HEK293 (cell line): ENCODE data around the gene ZNF280A.
A peak's percentile ranks its signal among the peaks of the same experiment; 100 is the strongest.

Source experiments
- CTCF ChIA-PET: fragments of 350-600 bp; formaldehyde crosslinking; extraction: SDS; loops from one replicate; lab custom pipeline; 2021; ENCODE audit warnings: antibody characterized with exemption; lab: Yijun Ruan, JAX
- POLR2A ChIA-PET: fragments of 300-600 bp; formaldehyde crosslinking; extraction: SDS; loops from one replicate; lab custom pipeline; 2020; ENCODE audit warnings: antibody characterized with exemption, inconsistent platforms; lab: Yijun Ruan, JAX
- H3K27ac ChIP-seq: fragments of 200-500 bp; sonication (Bioruptor generic); 2 replicates; pipeline ENCODE4 v1.5.1; 2014; ENCODE audit warnings: low read depth, low read length, control low read depth, inconsistent platforms; ENCODE audit errors: extremely low read depth
- H3K36me3 ChIP-seq, 2 experiments: fragments of 200-500 bp in 1 of 2; sonication (Bioruptor generic) in 1 of 2; 1 replicate in 1 of 2; 2 replicates in 1 of 2; pipeline ENCODE4 v1.5.1; 2014 to 2017; ENCODE audit warnings: inconsistent platforms in 2 of 2, low read length in 2 of 2; ENCODE audit not compliant: control insufficient read depth in 2 of 2, insufficient read depth in 1 of 2
- H3K4me1 ChIP-seq: fragments of 200-500 bp; sonication (Bioruptor generic); 2 replicates; pipeline ENCODE4 v1.5.1; 2014; ENCODE audit warnings: mild to moderate bottlenecking, low read length, inconsistent platforms; ENCODE audit not compliant: control insufficient read depth, insufficient read depth
- H3K4me3 ChIP-seq: 2 replicates; pipeline ENCODE4 v1.5.1; 2011; ENCODE audit warnings: low read depth, mild to moderate bottlenecking, control low read depth, low read length, moderate library complexity
- H3K9me3 ChIP-seq: fragments of 200-500 bp; sonication (Bioruptor generic); 2 replicates; pipeline ENCODE4 v1.5.1; 2014; ENCODE audit warnings: low read depth, low read length, inconsistent platforms; ENCODE audit not compliant: control insufficient read depth, insufficient read depth
- HOXA7 ChIP-seq: sonication (generic); formaldehyde crosslinking; IDR thresholded peaks from 2 replicates; pipeline ENCODE4 v1.8.1; 2022; ENCODE audit warnings: missing genetic modification reagents, borderline replicate concordance
- MYNN ChIP-seq: fragments of 450-650 bp; formaldehyde crosslinking; IDR thresholded peaks from 2 replicates; pipeline ENCODE4 v1.5.1; 2016; ENCODE audit warnings: missing biosample characterization, missing genetic modification characterization, borderline replicate concordance
- MZF1 ChIP-seq: fragments of 450-650 bp; formaldehyde crosslinking; IDR thresholded peaks from 2 replicates; pipeline ENCODE4 v1.5.1; 2017; ENCODE audit warnings: missing biosample characterization, missing genetic modification characterization, borderline replicate concordance
- SALL2 ChIP-seq: fragments of 450-650 bp; formaldehyde crosslinking; IDR thresholded peaks from 2 replicates; pipeline ENCODE4 v1.5.0; 2017; ENCODE audit warnings: missing biosample characterization, mild to moderate bottlenecking, missing genetic modification characterization, borderline replicate concordance
- SP7 ChIP-seq: fragments of 450-650 bp; formaldehyde crosslinking; IDR thresholded peaks from 2 replicates; pipeline ENCODE4 v1.5.1; 2016; ENCODE audit warnings: missing biosample characterization, missing genetic modification characterization
- TSHZ1 ChIP-seq: fragments of 450-650 bp; formaldehyde crosslinking; IDR thresholded peaks from 2 replicates; pipeline ENCODE4 v1.5.1; 2016; ENCODE audit warnings: missing biosample characterization, missing genetic modification characterization, borderline replicate concordance
- WT1 ChIP-seq: fragments of 450-650 bp; formaldehyde crosslinking; IDR thresholded peaks from 2 replicates; pipeline ENCODE4 v1.5.1; 2016; ENCODE audit warnings: missing biosample characterization, missing genetic modification characterization
- YY2 ChIP-seq: fragments of 450-650 bp; formaldehyde crosslinking; IDR thresholded peaks from 2 replicates; pipeline ENCODE4 v1.5.1; 2016; ENCODE audit warnings: missing biosample characterization, missing genetic modification characterization
- ZBTB48 ChIP-seq: fragments of 450-650 bp; formaldehyde crosslinking; IDR thresholded peaks from 2 replicates; pipeline ENCODE4 v1.5.1; 2016; ENCODE audit warnings: missing biosample characterization, missing genetic modification characterization
- ZIC2 ChIP-seq: fragments of 450-650 bp; formaldehyde crosslinking; IDR thresholded peaks from 2 replicates; pipeline ENCODE4 v1.5.1; 2016; ENCODE audit warnings: missing biosample characterization, missing genetic modification characterization
- ZNF18 ChIP-seq: fragments of 450-650 bp; formaldehyde crosslinking; IDR thresholded peaks from 2 replicates; pipeline ENCODE4 v1.5.1; 2016; ENCODE audit warnings: missing biosample characterization, missing genetic modification characterization
- ZNF202 ChIP-seq: fragments of 450-650 bp; formaldehyde crosslinking; IDR thresholded peaks from 2 replicates; pipeline ENCODE4 v1.5.1; 2016; ENCODE audit warnings: missing biosample characterization, missing genetic modification characterization, borderline replicate concordance
- ZNF266 ChIP-seq: fragments of 450-650 bp; formaldehyde crosslinking; IDR thresholded peaks from 2 replicates; pipeline ENCODE4 v1.5.1; 2016; ENCODE audit warnings: missing biosample characterization, missing genetic modification characterization, low read depth
- ZNF311 ChIP-seq: fragments of 450-650 bp; formaldehyde crosslinking; IDR thresholded peaks from 2 replicates; pipeline ENCODE4 v1.5.1; 2017; ENCODE audit warnings: missing biosample characterization, missing genetic modification characterization, borderline replicate concordance
- ZNF423 ChIP-seq: fragments of 450-650 bp; formaldehyde crosslinking; IDR thresholded peaks from 2 replicates; pipeline ENCODE4 v1.5.1; 2016; ENCODE audit warnings: missing biosample characterization, missing genetic modification characterization
- ZNF529 ChIP-seq: fragments of 450-650 bp; formaldehyde crosslinking; IDR thresholded peaks from 2 replicates; pipeline ENCODE4 v1.5.1; 2017; ENCODE audit warnings: missing genetic modification characterization, missing biosample characterization; ENCODE audit not compliant: insufficient replicate concordance
- ZNF561 ChIP-seq: fragments of 450-650 bp; IDR thresholded peaks from 2 replicates; pipeline ENCODE4 v1.5.1; 2018; ENCODE audit warnings: missing biosample characterization, missing genetic modification characterization, borderline replicate concordance
- ZNF571 ChIP-seq: fragments of 450-650 bp; formaldehyde crosslinking; IDR thresholded peaks from 2 replicates; pipeline ENCODE4 v1.5.0; 2017; ENCODE audit warnings: missing biosample characterization, missing genetic modification characterization
- ZNF596 ChIP-seq: fragments of 450-650 bp; IDR thresholded peaks from 2 replicates; pipeline ENCODE4 v1.5.0; 2018; ENCODE audit warnings: missing biosample characterization, mild to moderate bottlenecking, missing genetic modification characterization, moderate library complexity
- ZNF664 ChIP-seq: fragments of 450-650 bp; formaldehyde crosslinking; IDR thresholded peaks from 2 replicates; pipeline ENCODE4 v1.5.1; 2016; ENCODE audit warnings: missing biosample characterization, missing genetic modification characterization
- ZNF830 ChIP-seq: fragments of 450-650 bp; IDR thresholded peaks from 2 replicates; pipeline ENCODE4 v1.5.0; 2018; ENCODE audit warnings: missing biosample characterization, missing genetic modification characterization, low read depth, mild to moderate bottlenecking, moderate library complexity
- TF ChIP-seq, protein P1 (sequence below): fragments of 450-650 bp; formaldehyde crosslinking; optimal IDR thresholded peaks from 2 replicates; pipeline ENCODE3; 2016; ENCODE audit warnings: missing biosample characterization, mild to moderate bottlenecking, missing genetic modification characterization
- TF ChIP-seq, protein P2 (sequence below): fragments of 450-650 bp; formaldehyde crosslinking; IDR thresholded peaks from 2 replicates; pipeline ENCODE4 v1.5.1; 2016; ENCODE audit warnings: missing biosample characterization, missing genetic modification characterization

The ZNF280A gene

DNA sequence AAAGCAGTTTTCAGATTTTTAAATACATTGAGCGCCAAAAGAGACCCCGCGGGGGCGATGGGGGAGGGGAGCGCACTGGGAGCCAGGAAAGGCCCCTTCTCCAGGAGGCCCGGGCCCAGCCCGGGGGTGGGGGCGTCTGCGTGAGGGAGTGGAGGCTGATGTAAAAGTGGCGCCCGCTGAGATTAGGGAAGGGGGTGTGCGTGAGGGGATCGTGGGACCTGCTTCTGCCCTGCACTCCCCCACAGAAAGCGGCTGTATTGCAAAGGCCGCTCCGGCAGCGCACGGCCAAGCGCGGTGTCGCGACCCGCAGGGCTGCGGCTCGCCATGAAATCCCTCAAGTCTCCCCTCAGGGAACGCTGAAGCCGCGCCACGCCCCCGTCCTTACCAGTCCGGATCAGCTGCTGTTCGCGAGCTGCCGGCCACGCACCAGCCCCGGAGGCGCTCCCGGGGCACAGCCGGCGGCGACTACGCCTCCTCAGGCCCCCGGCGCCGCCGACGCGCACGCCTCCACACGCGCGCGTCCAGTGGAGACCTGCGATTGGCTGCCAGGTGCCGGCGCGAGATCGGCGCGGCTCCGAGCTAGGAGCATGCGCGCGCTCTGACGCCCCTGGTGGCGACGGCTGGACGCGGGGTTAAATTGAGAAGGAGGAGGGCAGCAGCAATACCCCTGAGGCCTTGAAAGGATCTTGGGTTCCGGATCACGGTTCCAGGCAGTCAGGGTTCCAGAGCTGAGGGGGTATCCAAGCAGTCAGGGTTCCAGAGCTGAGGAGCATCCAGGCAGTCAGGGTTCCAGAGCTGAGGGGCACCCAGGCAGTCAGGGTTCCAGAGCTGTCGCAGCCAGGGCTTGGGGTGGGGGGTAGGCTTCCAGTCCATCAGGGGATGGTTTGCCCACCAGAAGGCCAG lies 11.5 kb downstream of the ZNF280A start, which contains the start of gene ZNF280B (continued):
- TF ChIP-seq ZNF202 (no peak), ZNF18 (tag by site-specific recombination) (no peak)
- TF ChIP-seq, protein P1, sequence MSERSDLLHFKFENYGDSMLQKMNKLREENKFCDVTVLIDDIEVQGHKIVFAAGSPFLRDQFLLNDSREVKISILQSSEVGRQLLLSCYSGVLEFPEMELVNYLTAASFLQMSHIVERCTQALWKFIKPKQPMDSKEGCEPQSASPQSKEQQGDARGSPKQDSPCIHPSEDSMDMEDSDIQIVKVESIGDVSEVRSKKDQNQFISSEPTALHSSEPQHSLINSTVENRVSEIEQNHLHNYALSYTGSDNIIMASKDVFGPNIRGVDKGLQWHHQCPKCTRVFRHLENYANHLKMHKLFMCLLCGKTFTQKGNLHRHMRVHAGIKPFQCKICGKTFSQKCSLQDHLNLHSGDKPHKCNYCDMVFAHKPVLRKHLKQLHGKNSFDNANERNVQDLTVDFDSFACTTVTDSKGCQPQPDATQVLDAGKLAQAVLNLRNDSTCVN (tag by site-specific recombination), result peak; percentile 92

- Histone ChIP-seq H3K27ac (no peak overlapping the region; the same call in 1 of the 2 replicates), H3K4me1 (no peaks in the 10 kb centered on the region), H3K9me3 (no peaks in the 10 kb centered on the region), H3K4me3 (peak overlapping the region; percentile 88), H3K36me3 (peaks cover 4 to 46% of the 10 kb centered on the region in 2 experiments; a peak in 2 of 3 replicates)
- no peak for TF ChIP-seq HOXA7 (CRISPR knock-in tag)
- no peak for TF ChIP-seq ZNF311 (tag by site-specific recombination)
- no peak for TF ChIP-seq TSHZ1 (tag by site-specific recombination)
- TF ChIP-seq MYNN (tag by site-specific recombination), result peak; percentile 50; the same call in 1 of the 2 replicates
- no peak for TF ChIP-seq WT1
- TF ChIP-seq, all 188 proteins: peak for 1
- ChIA-PET POLR2A (no interaction called here), CTCF (interaction anchor here (0.6 to 1.5 kb wide), 8 partner anchors 10 to 370 kb away, joined by 3 to 13 read pairs (median 4); partner anchors contain the start of genes PRAME and ZNF280A)
These were observed 12.3 kb downstream of the ZNF280A start for GRCh38 chr22:22507743-22508273.

DNA sequence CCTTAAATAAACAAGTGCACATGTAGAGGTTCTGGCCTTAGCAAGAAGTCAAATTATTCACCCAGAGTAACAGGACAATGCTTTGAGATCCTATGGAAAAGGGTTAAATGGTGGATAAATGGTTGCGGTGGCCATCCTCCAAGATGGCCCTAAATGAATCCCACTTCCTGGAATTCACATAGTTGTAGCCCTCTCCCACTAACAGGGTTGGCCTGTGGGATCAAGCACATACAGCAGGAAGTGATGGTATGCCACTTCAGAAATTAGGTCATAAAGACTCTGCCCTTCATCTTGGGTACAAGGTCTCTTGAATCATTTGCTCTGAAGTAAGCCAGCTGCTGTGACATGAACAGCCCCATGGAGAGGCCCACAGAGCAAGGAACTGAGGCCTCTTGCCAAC lies 13.3 kb downstream of the ZNF280A start:
- POLR2A ChIA-PET, result no interaction called here
- Histone ChIP-seq H3K36me3 (peaks cover 7 to 57% of the 10 kb centered on the region in 2 experiments; a peak in 2 of 3 replicates), H3K4me3 (no peak overlapping the region)
- TF ChIP-seq ZNF664 (tag by site-specific recombination) (no peak), ZNF423 (tag by site-specific recombination) (no peak), ZNF561 (no peak), ZIC2 (tag by site-specific recombination) (no peak), MZF1 (tag by site-specific recombination) (no peak), SALL2 (tag by site-specific recombination) (no peak), ZNF596 (no peak), ZNF571 (tag by site-specific recombination) (no peak), ZNF529 (tag by site-specific recombination) (no peak), ZNF266 (tag by site-specific recombination) (no peak), ZNF830 (tag by site-specific recombination) (no peak), ZBTB48 (no peak), SP7 (no peak), YY2 (tag by site-specific recombination) (no peak)
- TF ChIP-seq, protein P2, sequence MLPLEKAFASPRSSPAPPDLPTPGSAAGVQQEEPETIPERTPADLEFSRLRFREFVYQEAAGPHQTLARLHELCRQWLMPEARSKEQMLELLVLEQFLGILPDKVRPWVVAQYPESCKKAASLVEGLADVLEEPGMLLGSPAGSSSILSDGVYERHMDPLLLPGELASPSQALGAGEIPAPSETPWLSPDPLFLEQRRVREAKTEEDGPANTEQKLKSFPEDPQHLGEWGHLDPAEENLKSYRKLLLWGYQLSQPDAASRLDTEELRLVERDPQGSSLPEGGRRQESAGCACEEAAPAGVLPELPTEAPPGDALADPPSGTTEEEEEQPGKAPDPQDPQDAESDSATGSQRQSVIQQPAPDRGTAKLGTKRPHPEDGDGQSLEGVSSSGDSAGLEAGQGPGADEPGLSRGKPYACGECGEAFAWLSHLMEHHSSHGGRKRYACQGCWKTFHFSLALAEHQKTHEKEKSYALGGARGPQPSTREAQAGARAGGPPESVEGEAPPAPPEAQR (tag by site-specific recombination), result no peak
- TF ChIP-seq, all 188 proteins: peak for 0
- no peaks in the 10 kb centered on the region for H3K4me1 ChIP-seq
- H3K9me3 ChIP-seq, result no peaks in the 10 kb centered on the region
- no peak overlapping the region for H3K27ac ChIP-seq
- CTCF ChIA-PET, result interaction anchor here (0.6 to 1.1 kb wide), 3 partner anchors 9 to 70 kb away, joined by 3 to 7 read pairs (median 4); no protein-coding TSS in a partner anchor
